Heart left ventricle (tissue), 13 donors: Measurements from ENCODE around the gene KIF26B.

ENCODE experiments used
- CTCF ChIP-seq, 12 donors: fragments of 200-600 bp; sonication (generic) in 4 of 12; IDR thresholded peaks; one replicate each; pipeline versions ENCODE4 v1.5.0 to v1.8.0; 2018 to 2022; ENCODE audit warnings: antibody characterized with exemption in 12 of 12, mild to moderate bottlenecking in 5 of 12
- POLR2A ChIP-seq, 2 donors: fragments of 450-650 bp; IDR thresholded peaks; one replicate each; pipeline ENCODE4 v1.6.1; 2017; ENCODE audit warnings: antibody characterized with exemption in 2 of 2, mild to moderate bottlenecking in 2 of 2, moderate library complexity in 2 of 2
- donor health status: ischemic (EF 13 %, LVEDD 7.1; RV severe dilation, severe dysfunction).
- donor health status: DM: no; HTN: yes; CAD: no.
- donor health status: DM: no; HTN: no; CAD: no.
- donor health status: ischemic (EF 25% LVEDD 6.9; RV normal size, moderate dysfunction).
- donor health status: ischemic (EF 25% LVEDD 5.7; RV mildly dilated, moderate dysfunction).
- donor health status: ischemic (EF 35%, LVEDD 5.7; RV mildly dilated, moderate dysfunction).
- donor health status: nonischemic (EF 11% LVEDD 7.7; RV severe dilation, severe dysfunction).
- donor health status: DM: yes; HTN: yes; CAD: no.
- donor health status: PGD.
- donor health status: ischemic (EF 29% LVEDD 5.4; RV normal size, mild dysfunction).
- donor health status: nonischemic (EF 23%, LVEDD 6.1; RV moderate dilation, normal function).

- TF ChIP-seq POLR2A (IDR thresholded peaks at IDR 0.05), result no peak
- no peak for TF ChIP-seq CTCF (IDR thresholded peaks at IDR 0.05)
Measured at GRCh38 chr1:245258271-245258920, 103.6 kb downstream of the KIF26B start.
